Measurements from ENCODE around the gene CCR4. TPM values are rescaled to one million over a fixed set of nuclear protein-coding genes. Genes with fewer than 3 reads are reported as not detected.
"Not testable (repeated sequence)": the region's sequence is repeated elsewhere in the genome, so short reads cannot be mapped to it uniquely, and the experiment has no call there.

Gene CCR4
- total RNA-seq, 1 experiment from 2014 or later = not detected

GRCh38 chr3:32922078-32922477 lies 29.4 kb upstream of the CCR4 start:
- Mint-ChIP-seq H3K27me3 (ENCODE audit: unreplicated experiment) (peaks cover 15% of the 10 kb centered on the region), H3K4me1 (ENCODE audit: low read depth, unreplicated experiment) (no peaks in the 10 kb centered on the region)
- BruUV-seq (replicated peaks) = no TSS peak

GRCh38 chr3:32930161-32930560 lies 21.3 kb upstream of the CCR4 start:
- Mint-ChIP-seq H3K4me3 (ENCODE audit: low read depth, unreplicated experiment) (no peak overlapping the region), H3K9me3 (ENCODE audit: low read depth, unreplicated experiment) (no peaks in the 10 kb centered on the region), H3K4me1 (ENCODE audit: low read depth, unreplicated experiment) (no peaks in the 10 kb centered on the region), H3K27ac (ENCODE audit: unreplicated experiment) (no peak overlapping the region), H3K36me3 (ENCODE audit: insufficient read depth, unreplicated experiment) (peaks cover 5% of the 10 kb centered on the region), H3K27me3 (ENCODE audit: unreplicated experiment) (peaks cover 36% of the 10 kb centered on the region)
- CTCF ChIA-PET = no interaction called here
- TF ChIP-seq CTCF (IDR thresholded peaks at IDR 0.05; ENCODE audit: unreplicated experiment) = no peak
- intact Hi-C loops (cut with micrococcal nuclease; ENCODE audit: unreplicated experiment) = loop anchor here (5.0 kb wide), 1 partner anchor 148 kb away; no protein-coding TSS in a partner anchor
- DNase-seq = no peak
- no TSS peak for BruUV-seq (replicated peaks)

More at GRCh38 chr3:32922078-32922477, 29.4 kb upstream of the CCR4 start:
- CTCF ChIA-PET = no interaction called here
- Mint-ChIP-seq H3K4me3 (ENCODE audit: low read depth, unreplicated experiment) (no peak overlapping the region), H3K27ac (ENCODE audit: unreplicated experiment) (no peak overlapping the region), H3K9me3 (ENCODE audit: low read depth, unreplicated experiment) (no peaks in the 10 kb centered on the region), H3K36me3 (ENCODE audit: insufficient read depth, unreplicated experiment) (no peaks in the 10 kb centered on the region)
- intact Hi-C loops (cut with micrococcal nuclease; ENCODE audit: unreplicated experiment) = no loop called here
- no peak for DNase-seq
- no peak for TF ChIP-seq CTCF (IDR thresholded peaks at IDR 0.05; ENCODE audit: unreplicated experiment)

- BruUV-seq (replicated peaks); H3K36me3 Mint-ChIP-seq (ENCODE audit: insufficient read depth, unreplicated experiment); H3K9me3 Mint-ChIP-seq (ENCODE audit: low read depth, unreplicated experiment); H3K27ac Mint-ChIP-seq (ENCODE audit: unreplicated experiment); H3K4me1 Mint-ChIP-seq (ENCODE audit: low read depth, unreplicated experiment); CTCF ChIA-PET; H3K4me3 Mint-ChIP-seq (ENCODE audit: low read depth, unreplicated experiment); DNase-seq: not testable (repeated sequence)
- peaks cover 36% of the 10 kb centered on the region for H3K27me3 Mint-ChIP-seq (ENCODE audit: unreplicated experiment)
- intact Hi-C loops (cut with micrococcal nuclease; ENCODE audit: unreplicated experiment) = loop anchor here (5.0 kb wide), 1 partner anchor 149 kb away; no protein-coding TSS in a partner anchor
These were observed 20.2 kb upstream of the CCR4 start for GRCh38 chr3:32931273-32931672.

GRCh38 chr3:32934150-32934742 lies 17.2 kb upstream of the CCR4 start:
- no peak overlapping the region for H3K27ac Mint-ChIP-seq (ENCODE audit: unreplicated experiment)
- peak; percentile 9 for DNase-seq
- H3K9me3 Mint-ChIP-seq (ENCODE audit: low read depth, unreplicated experiment) = no peaks in the 10 kb centered on the region
- CTCF ChIA-PET = interaction anchor here (0.7 kb wide), 1 partner anchor 80 kb away, joined by 4 read pairs; no protein-coding TSS in a partner anchor
- intact Hi-C loops (cut with micrococcal nuclease; ENCODE audit: unreplicated experiment) = loop anchor here (1.0 to 5.0 kb wide), 2 partner anchors 152 to 201 kb away; no protein-coding TSS in a partner anchor
- no TSS peak for BruUV-seq (replicated peaks)
- TF ChIP-seq CTCF (IDR thresholded peaks at IDR 0.05; ENCODE audit: unreplicated experiment) = peak; percentile 26
- no peak overlapping the region for H3K4me3 Mint-ChIP-seq (ENCODE audit: low read depth, unreplicated experiment)
- H3K4me1 Mint-ChIP-seq (ENCODE audit: low read depth, unreplicated experiment) = no peaks in the 10 kb centered on the region
- peaks cover 5% of the 10 kb centered on the region for H3K36me3 Mint-ChIP-seq (ENCODE audit: insufficient read depth, unreplicated experiment)
- H3K27me3 Mint-ChIP-seq (ENCODE audit: unreplicated experiment) = peaks cover 21% of the 10 kb centered on the region

GRCh38 chr3:32937331-32937730 lies 14.1 kb upstream of the CCR4 start:
- Mint-ChIP-seq H3K4me3 (ENCODE audit: low read depth, unreplicated experiment) (no peak overlapping the region), H3K27me3 (ENCODE audit: unreplicated experiment) (no peaks in the 10 kb centered on the region), H3K4me1 (ENCODE audit: low read depth, unreplicated experiment) (no peaks in the 10 kb centered on the region), H3K36me3 (ENCODE audit: insufficient read depth, unreplicated experiment) (peaks cover 5% of the 10 kb centered on the region), H3K9me3 (ENCODE audit: low read depth, unreplicated experiment) (no peaks in the 10 kb centered on the region), H3K27ac (ENCODE audit: unreplicated experiment) (no peak overlapping the region)
- no peak for TF ChIP-seq CTCF (IDR thresholded peaks at IDR 0.05; ENCODE audit: unreplicated experiment)
- no peak for DNase-seq
- no TSS peak for BruUV-seq (replicated peaks)
- intact Hi-C loops (cut with micrococcal nuclease; ENCODE audit: unreplicated experiment) = no loop called here
- CTCF ChIA-PET = no interaction called here

- H3K27ac Mint-ChIP-seq (ENCODE audit: unreplicated experiment); DNase-seq; H3K4me1 Mint-ChIP-seq (ENCODE audit: low read depth, unreplicated experiment); H3K27me3 Mint-ChIP-seq (ENCODE audit: unreplicated experiment); BruUV-seq (replicated peaks); CTCF ChIA-PET; H3K4me3 Mint-ChIP-seq (ENCODE audit: low read depth, unreplicated experiment); H3K9me3 Mint-ChIP-seq (ENCODE audit: low read depth, unreplicated experiment); H3K36me3 Mint-ChIP-seq (ENCODE audit: insufficient read depth, unreplicated experiment): not testable (repeated sequence)
- intact Hi-C loops (cut with micrococcal nuclease; ENCODE audit: unreplicated experiment) = loop anchor here (10.0 kb wide), 1 partner anchor 435 kb away; no protein-coding TSS in a partner anchor
These were observed 11.7 kb upstream of the CCR4 start for GRCh38 chr3:32939531-32940284.

Data from Calu3 (cell line).